ENCODE results near the gene PEAR1.

DNA sequence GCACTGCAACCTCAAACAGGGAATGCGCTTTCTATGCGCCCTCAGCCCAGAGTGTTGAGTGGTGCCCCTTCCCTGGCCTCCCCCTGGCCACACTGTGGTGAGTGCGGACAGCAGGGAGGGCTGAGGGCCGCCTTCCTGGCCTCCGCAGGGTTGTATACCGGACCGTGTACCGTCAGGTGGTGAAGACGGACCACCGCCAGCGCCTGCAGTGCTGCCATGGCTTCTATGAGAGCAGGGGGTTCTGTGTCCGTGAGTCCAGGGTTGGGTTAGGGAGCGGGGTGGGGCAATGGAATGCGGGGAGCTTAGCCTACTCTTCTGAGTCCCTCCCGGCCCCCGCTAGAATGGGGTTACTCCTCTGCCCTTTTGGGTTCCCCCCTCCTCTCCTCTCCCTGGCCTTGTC, 11.7 kb downstream of the PEAR1 start:
- TF ChIP-seq, protein P1, sequence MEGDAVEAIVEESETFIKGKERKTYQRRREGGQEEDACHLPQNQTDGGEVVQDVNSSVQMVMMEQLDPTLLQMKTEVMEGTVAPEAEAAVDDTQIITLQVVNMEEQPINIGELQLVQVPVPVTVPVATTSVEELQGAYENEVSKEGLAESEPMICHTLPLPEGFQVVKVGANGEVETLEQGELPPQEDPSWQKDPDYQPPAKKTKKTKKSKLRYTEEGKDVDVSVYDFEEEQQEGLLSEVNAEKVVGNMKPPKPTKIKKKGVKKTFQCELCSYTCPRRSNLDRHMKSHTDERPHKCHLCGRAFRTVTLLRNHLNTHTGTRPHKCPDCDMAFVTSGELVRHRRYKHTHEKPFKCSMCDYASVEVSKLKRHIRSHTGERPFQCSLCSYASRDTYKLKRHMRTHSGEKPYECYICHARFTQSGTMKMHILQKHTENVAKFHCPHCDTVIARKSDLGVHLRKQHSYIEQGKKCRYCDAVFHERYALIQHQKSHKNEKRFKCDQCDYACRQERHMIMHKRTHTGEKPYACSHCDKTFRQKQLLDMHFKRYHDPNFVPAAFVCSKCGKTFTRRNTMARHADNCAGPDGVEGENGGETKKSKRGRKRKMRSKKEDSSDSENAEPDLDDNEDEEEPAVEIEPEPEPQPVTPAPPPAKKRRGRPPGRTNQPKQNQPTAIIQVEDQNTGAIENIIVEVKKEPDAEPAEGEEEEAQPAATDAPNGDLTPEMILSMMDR (IDR thresholded peaks at IDR 0.05): no peak
- no peak for TF ChIP-seq EP300 (IDR thresholded peaks at IDR 0.05)
- no peak for TF ChIP-seq POLR2A (IDR thresholded peaks at IDR 0.05)
